ENCODE results near the gene SPZ1.

SPZ1 gene

GRCh38 chr5:80357671-80358070 is 37.9 kb downstream of the SPZ1 start:
- no peaks in the 10 kb centered on the region for H3K4me1 ChIP-seq (ENCODE audit: insufficient read depth, low read length)
- no peak overlapping the region for H3K9ac ChIP-seq (ENCODE audit: low read depth, low read length)
- no peaks in the 10 kb centered on the region for H3K36me3 ChIP-seq (ENCODE audit: insufficient read depth, low read length)
- H3K9me3 ChIP-seq (ENCODE audit: control insufficient read depth, insufficient read depth, low read length) = no peaks in the 10 kb centered on the region

- Histone ChIP-seq H3K4me1 (ENCODE audit: insufficient read depth, low read length) (no peaks in the 10 kb centered on the region), H3K36me3 (ENCODE audit: insufficient read depth, low read length) (no peaks in the 10 kb centered on the region), H3K9ac (ENCODE audit: low read depth, low read length) (no peak overlapping the region), H3K9me3 (ENCODE audit: control insufficient read depth, insufficient read depth, low read length) (no peaks in the 10 kb centered on the region)
Observed at GRCh38 chr5:80360914-80361444, 41.2 kb downstream of the SPZ1 start.

- Histone ChIP-seq H3K9ac (ENCODE audit: low read depth, low read length) (no peak overlapping the region), H3K9me3 (ENCODE audit: control insufficient read depth, insufficient read depth, low read length) (no peaks in the 10 kb centered on the region), H3K36me3 (ENCODE audit: insufficient read depth, low read length) (no peaks in the 10 kb centered on the region), H3K4me1 (ENCODE audit: insufficient read depth, low read length) (no peaks in the 10 kb centered on the region)
Observed at GRCh38 chr5:80364892-80365291, 45.1 kb downstream of the SPZ1 start.

GRCh38 chr5:80368661-80369480 is 49.1 kb downstream of the SPZ1 start:
- Histone ChIP-seq H3K9ac (ENCODE audit: low read depth, low read length) (no peak overlapping the region), H3K9me3 (ENCODE audit: control insufficient read depth, insufficient read depth, low read length) (no peaks in the 10 kb centered on the region; the same call in 1 of the 2 replicates), H3K36me3 (ENCODE audit: insufficient read depth, low read length) (no peaks in the 10 kb centered on the region), H3K4me1 (ENCODE audit: insufficient read depth, low read length) (peaks cover 3% of the 10 kb centered on the region; the same call in 1 of the 2 replicates)

GRCh38 chr5:80369521-80369920 is 49.7 kb downstream of the SPZ1 start:
- no peaks in the 10 kb centered on the region; the same call in 1 of the 2 replicates for H3K9me3 ChIP-seq (ENCODE audit: control insufficient read depth, insufficient read depth, low read length)
- H3K36me3 ChIP-seq (ENCODE audit: insufficient read depth, low read length) = no peaks in the 10 kb centered on the region
- no peak overlapping the region for H3K9ac ChIP-seq (ENCODE audit: low read depth, low read length)
- peaks cover 3% of the 10 kb centered on the region; the same call in 1 of the 2 replicates for H3K4me1 ChIP-seq (ENCODE audit: insufficient read depth, low read length)

- no peak overlapping the region for H3K9ac ChIP-seq (ENCODE audit: low read depth, low read length)
- no peaks in the 10 kb centered on the region; the same call in 1 of the 2 replicates for H3K9me3 ChIP-seq (ENCODE audit: control insufficient read depth, insufficient read depth, low read length)
- peaks cover 3% of the 10 kb centered on the region; the same call in 1 of the 2 replicates for H3K4me1 ChIP-seq (ENCODE audit: insufficient read depth, low read length)
- H3K36me3 ChIP-seq (ENCODE audit: insufficient read depth, low read length) = no peaks in the 10 kb centered on the region
Observed at GRCh38 chr5:80370390-80370789, 50.6 kb downstream of the SPZ1 start.

Data from ES-I3 (cell line).